Psoas muscle (tissue), 8 donors: ENCODE data around the gene EPB41L4B. TPM values are rescaled to one million over a fixed set of nuclear protein-coding genes. Genes with fewer than 3 reads are reported as not detected.

Source experiments
- ATAC-seq, 4 donors: fragments of 200-7000 bp; cut with Tn5 transposase; one replicate each; pipeline ENCODE4 v1.9.1; 2020; ENCODE audit warnings: moderate library complexity in 3 of 4, mild to moderate bottlenecking in 2 of 4
- DNase-seq, 2 donors: peaks; one replicate each; pipeline ENCODE4 v3.0.0-alpha.2; 2020
- H3K27ac ChIP-seq: fragments of 200-600 bp; one replicate; pipeline ENCODE4 v1.8.0; 2022
- H3K27me3 ChIP-seq, 3 donors: fragments of 200-600 bp in 1 of 3; one replicate each; pipeline versions ENCODE4 v1.6.1 to v1.8.0; 2013 to 2022; ENCODE audit warnings: low read length in 2 of 3, mild to moderate bottlenecking in 2 of 3, moderate library complexity in 1 of 3; ENCODE audit not compliant: insufficient read depth in 3 of 3
- H3K36me3 ChIP-seq, 2 donors: fragments of 200-600 bp in 1 of 2; one replicate each; pipeline versions ENCODE4 v1.6.1 to v1.8.0; 2013 to 2022; ENCODE audit warnings: low read depth in 1 of 2, mild to moderate bottlenecking in 1 of 2, moderate library complexity in 1 of 2; ENCODE audit not compliant: insufficient read depth in 1 of 2
- H3K4me1 ChIP-seq: fragments of 200-600 bp; one replicate; pipeline ENCODE4 v1.8.0; 2022
- H3K4me3 ChIP-seq: fragments of 200-600 bp; one replicate; pipeline ENCODE4 v1.8.0; 2022; ENCODE audit warnings: mild to moderate bottlenecking
- H3K9me3 ChIP-seq: fragments of 200-600 bp; one replicate; pipeline ENCODE4 v1.8.0; 2022
- CTCF ChIP-seq: fragments of 200-600 bp; IDR thresholded peaks from one replicate; pipeline ENCODE4 v1.8.0; 2022; ENCODE audit warnings: antibody characterized with exemption
- WGBS, 3 donors: extraction: QIAGEN DNeasy Blood & Tissue Kit; methylation state at CpG; one replicate each; pipeline versions ENCODE4 v1.1.6 to v1.1.7; 2013; 5-methylcytosine and 5-hydroxymethylcytosine counted together
- intact Hi-C, 2 donors: fragments of 100-400 bp; cut with DNase I; formaldehyde crosslinking; loops; one replicate each; pipeline versions ENCODE4 v1.11.0 to v1.14.2; 2022
- polyA plus RNA-seq, 3 donors: library from polyadenylated mRNA; stranded (reverse); fragments of 200-250 nt; gene quantifications; one replicate each; pipeline ENCODE4 v1.2.3, GENCODE V29; 2013
- total RNA-seq, 4 donors: library from RNA; stranded (reverse); fragmentation: NEBNext Ultra II Directional in 2 of 4; extraction: Animal tissue kit (Norgen Biotek cat#: 25700) in 2 of 4; gene quantifications; one replicate each; pipeline versions ENCODE4 v1.2.1 to v1.2.4, GENCODE V29; 2021 to 2023
- donor health status: healthy with polysubstance abuse.
- donor health status: DM: no; HTN: no; CAD: no; lungs with moderate emphysema.
- donor health status: Bipolar disorder and iron deficiency.
- donor health status: healthy.
- donor health status: DM: yes; HTN: yes; CAD: no.
- donor health status: DM: no; HTN: no; CAD: no.
- donor health status: DM: no; HTN: no; CAD: no.
- donor health status: DM: yes; HTN: yes; CAD: no.

The EPB41L4B gene
- total and polyA plus RNA-seq, 7 donors = 0.33 to 4.6 (median 1.8) TPM

GRCh38 chr9:109302606-109303005 lies 18.3 kb downstream of the EPB41L4B start:
- intact Hi-C loops = no loop called here
- Histone ChIP-seq H3K4me3 (no peak overlapping the region), H3K36me3 (no peaks in the 10 kb centered on the region), H3K9me3 (no peaks in the 10 kb centered on the region), H3K4me1 (no peaks in the 10 kb centered on the region), H3K27ac (no peak overlapping the region), H3K27me3 (peaks cover 0 to 2% (median 0%) of the 10 kb centered on the region in 3 donors)
- WGBS, 3 donors = 80 to 83% (median 81%) methylated on average over 5 of the region's 5 CpGs
- DNase-seq (no peak), ATAC-seq (no peak)
- no peak for TF ChIP-seq CTCF

GRCh38 chr9:109301012-109301411 lies 19.8 kb downstream of the EPB41L4B start:
- Histone ChIP-seq H3K9me3 (no peaks in the 10 kb centered on the region), H3K27me3 (peaks cover 0 to 2% (median 0%) of the 10 kb centered on the region in 3 donors), H3K4me1 (no peaks in the 10 kb centered on the region), H3K27ac (no peak overlapping the region), H3K4me3 (no peak overlapping the region), H3K36me3 (no peaks in the 10 kb centered on the region)
- ATAC-seq (no peak), DNase-seq (no peak)
- WGBS, 3 donors = 74 to 86% (median 80%) methylated on average over 2 of the region's 2 CpGs
- TF ChIP-seq CTCF = no peak
- intact Hi-C loops = no loop called here

- WGBS, 3 donors = 87 to 95% (median 88%) methylated on average over 11 of the region's 11 CpGs
- peaks cover 0 to 2% (median 0%) of the 10 kb centered on the region in 3 donors for H3K27me3 ChIP-seq
- H3K27ac ChIP-seq = no peak overlapping the region
- intact Hi-C loops = no loop called here
- H3K4me3 ChIP-seq = no peak overlapping the region
- TF ChIP-seq CTCF = no peak
- no peaks in the 10 kb centered on the region for H3K9me3 ChIP-seq
- no peaks in the 10 kb centered on the region for H3K36me3 ChIP-seq
- DNase-seq = no peak
- no peak for ATAC-seq
- H3K4me1 ChIP-seq = no peaks in the 10 kb centered on the region
Observed at GRCh38 chr9:109299891-109300290, 21.0 kb downstream of the EPB41L4B start.

GRCh38 chr9:109297899-109298298 lies 23.0 kb downstream of the EPB41L4B start:
- no peaks in the 10 kb centered on the region for H3K4me1 ChIP-seq
- no peak overlapping the region for H3K4me3 ChIP-seq
- WGBS, 3 donors = 43 to 57% (median 49%) methylated on average over 1 of the region's 1 CpG
- DNase-seq = no peak
- no peaks in the 10 kb centered on the region for H3K36me3 ChIP-seq
- no peaks in the 10 kb centered on the region for H3K9me3 ChIP-seq
- no peak for ATAC-seq
- peaks cover 0 to 2% (median 0%) of the 10 kb centered on the region in 3 donors for H3K27me3 ChIP-seq
- TF ChIP-seq CTCF = no peak
- intact Hi-C loops = no loop called here
- no peak overlapping the region for H3K27ac ChIP-seq
